ENCODE results near the gene ATP10A.
"Not testable (repeated sequence)": the region's sequence is repeated elsewhere in the genome, so short reads cannot be mapped to it uniquely, and the experiment has no call there.

Gene ATP10A

GRCh38 chr15:25858952-25859760 lies 4.0 kb downstream of the ATP10A start:
- DNase-seq, result no peak

- DNase-seq, result not testable (repeated sequence)
Observed at GRCh38 chr15:25856059-25856458, 7.1 kb downstream of the ATP10A start.

GRCh38 chr15:25852661-25853524 lies 10.2 kb downstream of the ATP10A start:
- DNase-seq, result no peak

GRCh38 chr15:25852027-25852426 lies 11.1 kb downstream of the ATP10A start:
- no peak for DNase-seq

- DNase-seq, result no peak
Observed at GRCh38 chr15:25850154-25851111, 12.7 kb downstream of the ATP10A start.

GRCh38 chr15:25849157-25849921 lies 13.8 kb downstream of the ATP10A start:
- DNase-seq, result no peak

- no peak for DNase-seq
Observed at GRCh38 chr15:25848784-25849156, 14.4 kb downstream of the ATP10A start.

GRCh38 chr15:25848325-25848724 lies 14.8 kb downstream of the ATP10A start:
- no peak for DNase-seq

- DNase-seq, result no peak
Observed at GRCh38 chr15:25847051-25847450, 16.1 kb downstream of the ATP10A start.

- DNase-seq, result no peak
Observed at GRCh38 chr15:25846377-25846776, 16.8 kb downstream of the ATP10A start.

- no peak for DNase-seq
Observed at GRCh38 chr15:25844981-25845680, 18.0 kb downstream of the ATP10A start.

- no peak for DNase-seq
Observed at GRCh38 chr15:25844542-25844941, 18.6 kb downstream of the ATP10A start.

- no peak for DNase-seq
Observed at GRCh38 chr15:25844076-25844475, 19.1 kb downstream of the ATP10A start.

- DNase-seq, result no peak
Observed at GRCh38 chr15:25839638-25840156, 23.4 kb downstream of the ATP10A start.

GRCh38 chr15:25838871-25839195 lies 24.3 kb downstream of the ATP10A start:
- DNase-seq, result no peak

GRCh38 chr15:25838191-25838870 lies 24.8 kb downstream of the ATP10A start:
- no peak for DNase-seq

GRCh38 chr15:25832158-25832557 lies 31.0 kb downstream of the ATP10A start:
- DNase-seq, result no peak

- DNase-seq, result no peak
Observed at GRCh38 chr15:25830844-25831451, 32.2 kb downstream of the ATP10A start.

- DNase-seq, result no peak
Observed at GRCh38 chr15:25829073-25829472, 34.1 kb downstream of the ATP10A start.

- DNase-seq, result no peak
Observed at GRCh38 chr15:25825207-25825606, 37.9 kb downstream of the ATP10A start.
